Measurements from ENCODE around the gene ZCWPW2. TPM values are rescaled to one million over a fixed set of nuclear protein-coding genes. Genes with fewer than 3 reads are reported as not detected.

ZCWPW2 gene
- total RNA-seq, 2 donors from 2014 or later = 1.2 to 3.4 TPM

DNA sequence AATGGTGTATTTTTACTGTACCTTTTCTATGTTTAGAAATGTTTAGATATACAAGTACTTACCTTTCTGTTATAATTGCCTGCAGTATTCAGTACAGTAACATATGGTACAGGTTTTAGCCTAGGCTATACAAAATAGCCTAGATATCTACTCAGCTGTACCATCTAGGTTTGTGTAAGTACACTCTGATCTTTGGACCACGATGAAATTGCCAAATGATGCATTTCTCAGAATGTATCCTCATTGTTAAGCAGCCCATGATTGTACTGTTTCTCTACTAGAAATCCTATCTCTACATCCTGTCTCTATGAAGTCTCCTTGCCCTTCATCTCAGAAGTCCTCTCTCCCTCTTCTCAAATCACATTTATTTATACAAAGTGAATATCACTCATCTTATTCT lies 32.8 kb upstream of the ZCWPW2 start:
- TF ChIP-seq CTCF (IDR thresholded peaks at IDR 0.05) = no peak
- Histone ChIP-seq H3K4me1 (no peaks in the 10 kb centered on the region), H3K9me3 (no peaks in the 10 kb centered on the region), H3K27me3 (no peaks in the 10 kb centered on the region), H3K36me3 (peaks cover 15% of the 10 kb centered on the region), H3K27ac (no peak overlapping the region), H3K4me3 (no peak overlapping the region)
- DNase-seq (ENCODE audit: low spot score) = no peak

DNA sequence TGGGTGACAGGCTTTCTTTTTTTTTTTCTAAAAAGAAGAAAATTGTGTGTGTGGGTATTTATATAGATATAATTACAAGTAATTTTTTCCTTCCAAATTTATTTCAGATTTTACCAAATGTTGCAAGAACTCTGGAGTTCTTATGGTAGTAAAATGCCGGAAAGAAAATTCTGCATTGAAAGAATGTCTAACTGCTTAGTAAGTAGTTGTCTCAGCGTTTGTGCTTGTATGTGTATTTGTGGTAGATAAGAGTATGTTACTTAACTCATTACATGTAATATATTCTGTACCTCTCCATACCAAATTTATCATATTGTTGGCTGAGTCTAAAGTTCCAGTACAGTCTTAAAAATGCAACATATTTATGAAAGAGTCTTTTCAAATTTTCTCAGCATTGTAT lies 32.3 kb upstream of the ZCWPW2 start:
- no peaks in the 10 kb centered on the region for H3K27me3 ChIP-seq
- H3K27ac ChIP-seq = no peak overlapping the region
- no peak for TF ChIP-seq CTCF (IDR thresholded peaks at IDR 0.05)
- no peak overlapping the region for H3K4me3 ChIP-seq
- H3K9me3 ChIP-seq = no peaks in the 10 kb centered on the region
- no peaks in the 10 kb centered on the region for H3K4me1 ChIP-seq
- peaks cover 20% of the 10 kb centered on the region for H3K36me3 ChIP-seq
- no peak for DNase-seq (ENCODE audit: low spot score)

GRCh38 chr3:28317438-28318022 lies 31.0 kb upstream of the ZCWPW2 start:
- H3K27me3 ChIP-seq = no peaks in the 10 kb centered on the region
- no peaks in the 10 kb centered on the region for H3K9me3 ChIP-seq
- no peak overlapping the region for H3K4me3 ChIP-seq
- H3K36me3 ChIP-seq = peaks cover 29% of the 10 kb centered on the region
- H3K27ac ChIP-seq = no peak overlapping the region
- peak in 1 of 2 donors; percentile 62 for TF ChIP-seq CTCF (IDR thresholded peaks at IDR 0.05)
- H3K4me1 ChIP-seq = no peaks in the 10 kb centered on the region
- DNase-seq (ENCODE audit: low spot score) = no peak

DNA sequence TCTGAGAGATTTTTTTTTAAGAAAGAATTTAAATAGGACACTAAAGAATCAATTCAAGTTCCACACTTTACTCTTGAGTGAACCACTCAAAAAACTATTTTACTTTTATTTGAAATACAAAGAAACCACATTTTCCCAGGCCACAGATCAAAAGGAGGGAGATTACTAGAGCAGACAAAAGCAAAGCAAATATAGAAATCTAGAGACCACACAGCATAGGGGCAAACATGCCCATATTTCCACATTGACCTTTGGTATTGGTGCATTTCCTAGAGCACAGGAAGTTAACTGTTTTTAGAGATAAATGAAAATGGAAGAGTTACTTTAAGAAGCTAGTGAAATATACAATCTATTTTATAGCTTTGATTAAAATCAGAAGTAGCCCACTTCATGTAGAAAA lies 27.5 kb upstream of the ZCWPW2 start:
- Histone ChIP-seq H3K4me1 (no peaks in the 10 kb centered on the region), H3K27me3 (no peaks in the 10 kb centered on the region), H3K9me3 (no peaks in the 10 kb centered on the region), H3K4me3 (no peak overlapping the region), H3K27ac (no peak overlapping the region), H3K36me3 (peaks cover 48% of the 10 kb centered on the region)
- no peak for DNase-seq (ENCODE audit: low spot score)
- TF ChIP-seq CTCF (IDR thresholded peaks at IDR 0.05) = no peak

DNA sequence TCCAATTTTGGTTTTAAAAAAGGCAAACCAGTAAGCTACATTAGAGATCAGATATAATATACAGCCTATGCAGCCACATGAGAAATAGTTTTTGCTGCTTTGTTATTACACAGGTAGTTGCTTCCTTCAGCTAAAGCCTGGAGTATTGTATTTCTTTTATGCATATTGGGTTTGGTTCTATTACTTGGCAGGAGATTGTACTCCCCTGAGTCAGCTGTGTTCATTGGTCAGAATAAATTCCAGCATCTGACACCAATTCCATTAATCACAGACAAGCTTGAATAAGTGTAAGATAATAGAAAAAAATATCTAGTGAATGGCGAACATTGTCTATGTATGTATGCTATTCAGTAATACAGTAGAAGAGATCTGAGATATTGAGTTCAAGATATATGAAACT lies 26.1 kb upstream of the ZCWPW2 start:
- Histone ChIP-seq H3K36me3 (peaks cover 48% of the 10 kb centered on the region), H3K4me3 (no peak overlapping the region), H3K27me3 (no peaks in the 10 kb centered on the region), H3K9me3 (no peaks in the 10 kb centered on the region), H3K4me1 (no peaks in the 10 kb centered on the region), H3K27ac (no peak overlapping the region)
- DNase-seq (ENCODE audit: low spot score) = no peak
- no peak for TF ChIP-seq CTCF (IDR thresholded peaks at IDR 0.05)

DNA sequence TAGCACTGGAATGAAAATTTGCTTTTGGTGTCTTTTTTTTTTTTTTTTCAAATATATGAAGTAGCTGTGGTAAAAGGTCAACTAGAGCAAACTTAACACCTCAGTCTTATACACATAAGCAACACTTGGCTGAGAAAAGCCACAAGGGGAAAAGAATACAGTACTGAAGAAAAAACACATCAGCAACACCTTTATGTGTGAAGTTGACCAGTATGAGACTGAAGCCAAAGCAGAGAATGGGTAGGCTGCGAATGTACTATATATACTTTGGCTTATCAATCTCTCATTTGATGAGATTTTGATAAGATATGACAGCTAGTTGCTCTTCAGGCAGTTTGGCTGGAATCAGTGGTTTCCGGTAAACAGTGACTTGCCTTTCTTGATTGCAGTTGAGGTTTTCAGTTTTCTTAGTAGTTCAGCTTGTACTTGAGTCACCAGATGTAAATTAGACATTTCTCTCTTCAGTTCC lies 22.0 kb upstream of the ZCWPW2 start:
- H3K27me3 ChIP-seq = no peaks in the 10 kb centered on the region
- H3K4me3 ChIP-seq = no peak overlapping the region
- H3K9me3 ChIP-seq = no peaks in the 10 kb centered on the region
- TF ChIP-seq CTCF (IDR thresholded peaks at IDR 0.05) = no peak
- H3K36me3 ChIP-seq = peaks cover 26% of the 10 kb centered on the region
- H3K27ac ChIP-seq = no peak overlapping the region
- no peak for DNase-seq (ENCODE audit: low spot score)
- no peaks in the 10 kb centered on the region for H3K4me1 ChIP-seq

Measured in right atrium auricular region (tissue), 2 donors.